Endodermal cell (in vitro differentiated cells): ENCODE data around the gene PRKAR2B. TPM values are rescaled to one million over a fixed set of nuclear protein-coding genes. Genes with fewer than 3 reads are reported as not detected.

Source experiments
- DNase-seq: peaks from one replicate; pipeline ENCODE4 v3.0.0-alpha.2; 2017
- H3K27ac ChIP-seq: 2 replicates; pipeline ENCODE4 v1.5.1; 2013; ENCODE audit warnings: mild to moderate bottlenecking, low read depth, low read length, moderate library complexity
- H3K27me3 ChIP-seq: 2 replicates; pipeline ENCODE4 v1.6.1; 2013; ENCODE audit warnings: mild to moderate bottlenecking, low read length, moderate library complexity; ENCODE audit not compliant: insufficient read depth, control insufficient read depth, poor library complexity, severe bottlenecking
- H3K36me3 ChIP-seq: 2 replicates; pipeline ENCODE4 v1.7.0; 2013; ENCODE audit warnings: mild to moderate bottlenecking, low read length, moderate library complexity; ENCODE audit not compliant: control insufficient read depth, insufficient read depth
- H3K4me1 ChIP-seq: one replicate; pipeline ENCODE4 v1.7.0; 2013; ENCODE audit warnings: low read length; ENCODE audit not compliant: control insufficient read depth, insufficient read depth
- H3K4me3 ChIP-seq: 2 replicates; pipeline ENCODE4 v1.5.1; 2013; ENCODE audit warnings: mild to moderate bottlenecking, low read length, moderate library complexity
- H3K9ac ChIP-seq: 2 replicates; pipeline ENCODE4 v1.6.1; 2013; ENCODE audit warnings: mild to moderate bottlenecking, low read length, moderate library complexity; ENCODE audit not compliant: poor library complexity, severe bottlenecking; ENCODE audit errors: extremely low read depth
- H3K9me3 ChIP-seq: 2 replicates; pipeline ENCODE4 v1.6.1; 2013; ENCODE audit warnings: mild to moderate bottlenecking, low read length, moderate library complexity; ENCODE audit not compliant: control insufficient read depth
- H3K27ac Mint-ChIP-seq: 2 replicates; pipeline ENCODE4 v1.8.0; 2020; ENCODE audit warnings: mixed read lengths
- H3K27me3 Mint-ChIP-seq: 2 replicates; pipeline ENCODE4 v1.8.0; 2021; ENCODE audit warnings: mild to moderate bottlenecking, mixed read lengths; ENCODE audit not compliant: insufficient read depth
- H3K36me3 Mint-ChIP-seq: 2 replicates; pipeline ENCODE4 v1.8.0; 2020; ENCODE audit warnings: low read depth, mixed read lengths
- H3K4me1 Mint-ChIP-seq: 2 replicates; pipeline ENCODE4 v1.8.0; 2020; ENCODE audit warnings: mixed read lengths
- H3K4me3 Mint-ChIP-seq: 2 replicates; pipeline ENCODE4 v1.8.0; 2020; ENCODE audit warnings: mild to moderate bottlenecking, moderate library complexity, mixed read lengths
- H3K9me3 Mint-ChIP-seq: 2 replicates; pipeline ENCODE4 v1.8.0; 2020; ENCODE audit warnings: mild to moderate bottlenecking, mixed read lengths
- CTCF ChIP-seq: fragments of 200-600 bp; sonication (generic); conservative IDR thresholded peaks from 2 replicates; pipeline ENCODE4 v1.5.0; 2021; ENCODE audit warnings: antibody characterized with exemption, mild to moderate bottlenecking
- WGBS, 2 experiments: methylation state at CpG; one replicate each; pipeline versions ENCODE4 v1.1.5 to v1.1.7; 2013; ENCODE audit warnings: missing lambda C conversion rate in 2 of 2, mixed read lengths in 1 of 2; ENCODE audit not compliant: insufficient coverage in 1 of 2, insufficient read length in 1 of 2; 5-methylcytosine and 5-hydroxymethylcytosine counted together
- total RNA-seq, 2 donors: library from RNA; stranded (reverse); fragmentation: NEBNext Ultra II Directional in 1 of 2; extraction: Animal tissue kit (Norgen Biotek cat#: 25700) in 1 of 2; gene quantifications; 2 replicates in 1 of 2; 3 replicates in 1 of 2; pipeline ENCODE4 v1.2.1, GENCODE V29; 2021

PRKAR2B gene
- total RNA-seq, 2 donors from 2014 or later, result 7.3 to 10.2 TPM

GRCh38 chr7:107021600-107021999, 22.9 kb upstream of the PRKAR2B start:
- H3K4me1 Mint-ChIP-seq, result no peaks in the 10 kb centered on the region
- H3K27ac ChIP-seq, result no peak overlapping the region
- H3K27me3 ChIP-seq, result no peaks in the 10 kb centered on the region
- H3K36me3 ChIP-seq, result no peaks in the 10 kb centered on the region
- peaks cover 8% of the 10 kb centered on the region for H3K9me3 Mint-ChIP-seq
- H3K27ac Mint-ChIP-seq, result no peak overlapping the region
- no peak overlapping the region for H3K9ac ChIP-seq
- no peak for TF ChIP-seq CTCF
- H3K27me3 Mint-ChIP-seq, result no peaks in the 10 kb centered on the region
- H3K36me3 Mint-ChIP-seq, result no peaks in the 10 kb centered on the region
- no peaks in the 10 kb centered on the region for H3K4me1 ChIP-seq
- DNase-seq, result no peak
- no peaks in the 10 kb centered on the region for H3K9me3 ChIP-seq
- 91 to 93% methylated on average over 3 of the region's 3 CpGs for WGBS, 2 experiments
- no peak overlapping the region for H3K4me3 ChIP-seq
- H3K4me3 Mint-ChIP-seq, result no peak overlapping the region

- TF ChIP-seq CTCF, result no peak
- Mint-ChIP-seq H3K36me3 (no peaks in the 10 kb centered on the region), H3K9me3 (peaks cover 8% of the 10 kb centered on the region), H3K4me3 (no peak overlapping the region), H3K27ac (no peak overlapping the region), H3K4me1 (no peaks in the 10 kb centered on the region), H3K27me3 (no peaks in the 10 kb centered on the region)
- H3K27ac ChIP-seq, result no peak overlapping the region
- H3K27me3 ChIP-seq, result no peaks in the 10 kb centered on the region
- no peak overlapping the region for H3K4me3 ChIP-seq
- DNase-seq, result no peak
- no peak overlapping the region for H3K9ac ChIP-seq
- no peaks in the 10 kb centered on the region for H3K9me3 ChIP-seq
- H3K36me3 ChIP-seq, result no peaks in the 10 kb centered on the region
- no peaks in the 10 kb centered on the region for H3K4me1 ChIP-seq
Measured at GRCh38 chr7:107023522-107024151, 20.9 kb upstream of the PRKAR2B start.

GRCh38 chr7:107024906-107025305, 19.6 kb upstream of the PRKAR2B start:
- Histone ChIP-seq H3K4me3 (no peak overlapping the region), H3K27ac (no peak overlapping the region), H3K9ac (no peak overlapping the region), H3K4me1 (no peaks in the 10 kb centered on the region), H3K36me3 (no peaks in the 10 kb centered on the region), H3K27me3 (no peaks in the 10 kb centered on the region), H3K9me3 (no peaks in the 10 kb centered on the region)
- Mint-ChIP-seq H3K27me3 (no peaks in the 10 kb centered on the region), H3K9me3 (peaks cover 8% of the 10 kb centered on the region), H3K27ac (no peak overlapping the region), H3K36me3 (no peaks in the 10 kb centered on the region), H3K4me1 (peaks cover 4% of the 10 kb centered on the region), H3K4me3 (no peak overlapping the region)
- DNase-seq, result no peak
- TF ChIP-seq CTCF, result no peak
- WGBS, 2 experiments, result 96 to 100% methylated on average over 2 of the region's 2 CpGs
